GM18508 (cell line): Measurements from ENCODE around the gene NAT16.

Experiments used
- ATAC-seq: cut with Tn5 transposase; IDR thresholded peaks from one replicate; pipeline ENCODE4 v1.9.1; 2021; ENCODE audit warnings: moderate number of reproducible peaks; ENCODE audit not compliant: insufficient read depth, unreplicated experiment

The NAT16 gene

DNA sequence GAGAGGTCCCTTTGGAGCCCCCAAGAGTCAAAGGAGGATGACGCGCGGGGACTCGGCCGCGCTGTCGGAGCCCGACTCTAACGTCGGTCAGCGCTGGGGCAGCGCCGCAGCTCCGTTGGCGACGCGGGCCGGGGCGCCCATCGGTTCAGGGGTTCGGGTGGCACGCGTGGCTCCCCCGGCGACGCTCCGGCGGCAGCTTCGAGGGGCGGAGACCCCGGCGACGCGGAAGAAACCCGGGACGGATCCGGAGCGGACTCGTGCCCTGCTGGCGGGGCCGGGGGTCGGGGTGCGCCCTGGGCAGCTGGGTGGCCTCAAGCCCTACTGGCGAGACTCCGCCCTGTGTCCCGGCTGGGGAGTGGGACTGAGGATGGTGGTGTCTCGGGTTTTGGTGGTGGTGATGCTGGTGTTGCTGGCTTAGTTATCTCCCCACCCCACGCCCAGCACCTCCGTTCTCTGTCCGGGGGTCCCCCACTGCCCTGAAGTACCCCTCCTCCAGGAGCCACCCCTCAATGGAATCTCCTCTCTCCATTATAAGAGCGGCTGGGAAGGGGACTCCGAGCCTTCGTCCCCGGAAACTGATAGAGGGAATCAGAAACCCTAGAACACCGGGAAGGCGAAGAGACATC lies at the start of gene NAT16:
NAT16 (minus strand) TSS at position 164 of the 626 bp plus-strand sequence. CDS start 5,486 bp downstream, outside the sequence.
- no peak for ATAC-seq

GRCh38 chr7:101226721-101227120 lies 46.6 kb upstream of the NAT16 start:
- no peak for ATAC-seq

- no peak for ATAC-seq
These were observed 45.6 kb upstream of the NAT16 start for GRCh38 chr7:101225650-101226049.

DNA sequence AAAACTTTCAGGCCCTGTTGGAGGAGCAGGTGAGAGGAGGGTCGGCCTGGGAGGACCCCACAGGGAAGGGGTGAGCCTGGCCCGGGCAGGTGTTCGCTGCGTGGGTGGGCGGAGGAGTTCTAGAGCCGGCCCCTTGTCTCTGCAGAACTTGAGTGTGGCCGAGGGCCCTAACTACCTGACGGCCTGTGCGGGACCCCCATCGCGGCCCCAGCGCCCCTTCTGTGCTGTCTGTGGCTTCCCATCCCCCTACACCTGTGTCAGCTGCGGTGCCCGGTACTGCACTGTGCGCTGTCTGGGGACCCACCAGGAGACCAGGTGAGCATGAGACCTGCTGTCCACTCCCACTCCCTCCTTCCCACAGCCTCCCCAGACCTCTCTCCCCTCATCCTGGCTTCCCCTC lies 43.4 kb upstream of the NAT16 start:
- no peak for ATAC-seq

GRCh38 chr7:101222275-101222830 lies 42.3 kb upstream of the NAT16 start:
- ATAC-seq, result no peak

GRCh38 chr7:101220295-101220694 lies 40.2 kb upstream of the NAT16 start:
- ATAC-seq, result no peak

GRCh38 chr7:101218236-101219125 lies 38.4 kb upstream of the NAT16 start:
- peak; percentile 4 for ATAC-seq

GRCh38 chr7:101217388-101218235 lies 37.5 kb upstream of the NAT16 start, which contains the start of the genes PLOD3 and ZNHIT1:
PLOD3 (minus strand) TSS chr7:101217581; CDS start chr7:101217274, 307 bp downstream.
ZNHIT1 (plus strand) TSS chr7:101218165; CDS start chr7:101218196, 31 bp downstream.
- ATAC-seq, result peak; percentile 62

- peak; percentile 3 for ATAC-seq
These were observed 36.8 kb upstream of the NAT16 start for GRCh38 chr7:101216860-101217387.

GRCh38 chr7:101216001-101216859 lies 36.1 kb upstream of the NAT16 start:
- ATAC-seq, result no peak

GRCh38 chr7:101212014-101212413 lies 31.9 kb upstream of the NAT16 start:
- no peak for ATAC-seq

GRCh38 chr7:101211501-101211900 lies 31.4 kb upstream of the NAT16 start:
- ATAC-seq, result no peak

DNA sequence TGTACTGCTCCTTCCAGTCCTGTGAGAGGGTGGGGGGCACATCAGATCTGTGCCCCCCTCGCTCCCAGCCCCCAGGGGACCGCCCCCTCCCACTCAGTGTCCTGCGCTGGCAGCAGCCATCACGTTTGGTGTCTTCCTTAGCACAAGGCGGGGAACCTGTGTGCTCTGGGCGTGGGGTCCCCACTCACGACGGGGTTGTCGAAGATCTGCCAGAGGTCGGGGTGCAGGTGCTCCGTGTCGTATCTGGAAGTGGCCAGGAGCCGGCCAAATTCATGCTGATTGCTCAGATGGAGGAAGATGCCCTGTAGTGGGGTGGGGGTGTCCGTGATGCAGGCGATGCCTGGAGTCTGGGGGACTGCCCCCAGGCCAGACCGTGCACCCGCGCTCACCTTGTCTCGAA lies 30.1 kb upstream of the NAT16 start:
- ATAC-seq, result no peak

GRCh38 chr7:101208794-101209193 lies 28.7 kb upstream of the NAT16 start:
- no peak for ATAC-seq

DNA sequence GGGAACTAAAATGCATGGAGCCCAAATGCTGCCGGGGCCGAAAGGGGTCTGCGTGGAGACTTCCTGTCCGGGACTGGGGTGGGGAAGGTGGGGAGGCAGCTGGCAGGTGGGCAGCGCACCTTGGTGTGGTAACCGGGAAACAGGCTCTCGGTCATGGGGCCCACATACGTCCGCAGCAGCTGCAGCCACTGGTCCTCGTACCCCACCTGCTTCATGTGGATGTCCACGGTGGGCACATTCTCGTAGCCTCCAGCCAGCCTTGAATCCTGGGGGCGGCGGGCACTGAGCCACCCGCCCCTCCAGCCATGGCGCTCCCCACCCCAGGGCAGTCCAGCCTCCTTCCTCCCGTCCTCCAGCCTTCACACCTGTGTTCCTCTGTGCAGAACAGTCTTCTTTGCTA lies 27.4 kb upstream of the NAT16 start:
- no peak for ATAC-seq

DNA sequence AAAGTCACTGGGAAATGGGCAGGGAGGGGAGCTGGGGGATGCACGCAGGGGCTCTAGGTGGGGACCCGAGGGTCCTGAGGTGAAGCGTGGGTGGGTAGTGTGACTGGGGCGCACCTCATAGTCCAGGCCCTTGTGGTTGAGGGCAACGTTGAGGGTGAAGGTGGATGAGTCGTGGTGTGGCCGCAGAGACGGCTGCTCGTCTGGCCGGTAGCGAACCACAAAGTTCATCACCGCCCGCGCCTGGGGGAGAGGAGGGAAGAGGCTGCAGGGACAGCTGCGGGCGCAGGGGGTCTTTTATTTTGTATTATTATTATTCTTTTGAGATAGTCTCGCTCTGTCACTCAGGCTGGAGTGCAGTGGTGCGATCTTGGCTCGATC lies 26.6 kb upstream of the NAT16 start:
- ATAC-seq, result no peak

GRCh38 chr7:101205901-101206664 lies 26.0 kb upstream of the NAT16 start:
- no peak for ATAC-seq
